AG04450 (cell line): ENCODE results near the gene ADCY5. TPM values are rescaled to one million over a fixed set of nuclear protein-coding genes. Genes with fewer than 3 reads are reported as not detected.

Source experiments
- CTCF ChIA-PET: fragments of 300-600, 350-600 bp; formaldehyde crosslinking; extraction: SDS; loops from one replicate; lab custom pipeline; 2022; ENCODE audit warnings: antibody characterized with exemption, inconsistent platforms; lab: Charles Lee
- POLR2A ChIA-PET: fragments of 350-600 bp; formaldehyde crosslinking; extraction: SDS; loops from one replicate; lab custom pipeline; 2021; ENCODE audit warnings: antibody characterized with exemption, inconsistent platforms; lab: Yijun Ruan, JAX
- DNase-seq: peaks from one replicate; pipeline ENCODE4 v3.0.0-alpha.2; 2011; ENCODE audit warnings: low read depth, low spot score
- H3K27ac ChIP-seq: one replicate; pipeline ENCODE4 v1.5.1; 2012; ENCODE audit warnings: low read depth, low read length, control low read depth
- H3K27me3 ChIP-seq: one replicate; pipeline ENCODE4 v1.6.0; 2012; ENCODE audit warnings: low read length; ENCODE audit not compliant: control insufficient read depth, insufficient read depth
- H3K4me3 ChIP-seq: 2 replicates; pipeline ENCODE4 v1.5.1; 2011; ENCODE audit warnings: mild to moderate bottlenecking, low read depth, low read length, control low read depth
- H3K9me3 ChIP-seq: 2 replicates; pipeline ENCODE4 v1.5.1; 2012; ENCODE audit warnings: low read length; ENCODE audit not compliant: control insufficient read depth, insufficient read depth
- CTCF ChIP-seq: IDR thresholded peaks from 2 replicates; pipeline ENCODE4 v1.5.1; 2011; ENCODE audit warnings: low read depth, low read length, control low read depth, inconsistent platforms
- polyA plus RNA-seq: library from polyadenylated mRNA; depleted of rRNA; stranded (reverse); fragments of >200 nt; gene quantifications from 2 replicates; pipeline ENCODE4 v1.2.3, GENCODE V29; 2011

Gene ADCY5
- polyA plus RNA-seq, 1 experiment: 0.20 TPM

- TF ChIP-seq CTCF: no peak
- no peak for DNase-seq
- Histone ChIP-seq H3K4me3 (no peak overlapping the region), H3K9me3 (no peaks in the 10 kb centered on the region), H3K27me3 (peaks cover 38% of the 10 kb centered on the region), H3K27ac (no peak overlapping the region)
- POLR2A ChIA-PET: no interaction called here
- CTCF ChIA-PET: interaction anchor here (0.5 kb wide), 1 partner anchor 10 kb away, joined by 6 read pairs; no protein-coding TSS in a partner anchor
Measured at GRCh38 chr3:123353227-123353849, 95.6 kb downstream of the ADCY5 start.

GRCh38 chr3:123352134-123352554 lies 96.7 kb downstream of the ADCY5 start:
- CTCF ChIA-PET: no interaction called here
- Histone ChIP-seq H3K4me3 (no peak overlapping the region), H3K27ac (no peak overlapping the region), H3K27me3 (peaks cover 38% of the 10 kb centered on the region), H3K9me3 (no peaks in the 10 kb centered on the region)
- POLR2A ChIA-PET: no interaction called here
- no peak for DNase-seq
- TF ChIP-seq CTCF: no peak

GRCh38 chr3:123351501-123351900 lies 97.4 kb downstream of the ADCY5 start:
- ChIA-PET CTCF (no interaction called here), POLR2A (no interaction called here)
- Histone ChIP-seq H3K27me3 (peaks cover 40% of the 10 kb centered on the region), H3K9me3 (no peaks in the 10 kb centered on the region), H3K4me3 (no peak overlapping the region), H3K27ac (no peak overlapping the region)
- no peak for DNase-seq
- no peak for TF ChIP-seq CTCF

GRCh38 chr3:123350971-123351370 lies 97.9 kb downstream of the ADCY5 start:
- Histone ChIP-seq H3K27ac (no peak overlapping the region), H3K9me3 (no peaks in the 10 kb centered on the region), H3K4me3 (no peak overlapping the region), H3K27me3 (peaks cover 44% of the 10 kb centered on the region)
- no peak for DNase-seq
- no peak for TF ChIP-seq CTCF
- CTCF ChIA-PET: no interaction called here
- POLR2A ChIA-PET: no interaction called here

- CTCF ChIA-PET: no interaction called here
- POLR2A ChIA-PET: no interaction called here
- Histone ChIP-seq H3K9me3 (no peaks in the 10 kb centered on the region), H3K4me3 (no peak overlapping the region), H3K27me3 (peaks cover 53% of the 10 kb centered on the region), H3K27ac (no peak overlapping the region)
- TF ChIP-seq CTCF: no peak
- DNase-seq: no peak
Measured at GRCh38 chr3:123349566-123350435, 99.1 kb downstream of the ADCY5 start.
